GM23338 (cell line): ENCODE data around the gene TRMT44.

Experiments used
- CREB1 ChIP-seq: fragments of 250-450 bp; sonication (Bioruptor Pico); IDR thresholded peaks from 2 replicates; pipeline ENCODE4 v1.5.0; 2020; ENCODE audit warnings: low read depth, mild to moderate bottlenecking, moderate library complexity
- EZH2 ChIP-seq: fragments of 200-600 bp; sonication (generic); IDR thresholded peaks from one replicate; pipeline ENCODE4 v1.8.0; 2017; ENCODE audit warnings: antibody characterized with exemption, mild to moderate bottlenecking, low read depth; ENCODE audit not compliant: unreplicated experiment
- EZH2phosphoT487 ChIP-seq: fragments of 200-600 bp; sonication (generic); IDR thresholded peaks from one replicate; pipeline ENCODE4 v1.8.1; 2018; ENCODE audit warnings: antibody characterized with exemption; ENCODE audit not compliant: unreplicated experiment
- JUNB ChIP-seq: IDR thresholded peaks from one replicate; pipeline ENCODE4 v1.6.1; 2016; ENCODE audit warnings: antibody characterized with exemption; ENCODE audit not compliant: unreplicated experiment
- NANOG ChIP-seq: IDR thresholded peaks from 2 replicates; pipeline ENCODE4 v1.6.1; 2016; ENCODE audit warnings: antibody characterized with exemption, borderline replicate concordance
- POLR2AphosphoS5 ChIP-seq: IDR thresholded peaks from 2 replicates; pipeline ENCODE4 v1.6.1; 2016; ENCODE audit warnings: antibody characterized with exemption, low read depth
- REST ChIP-seq: IDR thresholded peaks from one replicate; pipeline ENCODE4 v1.6.1; 2018; ENCODE audit warnings: antibody characterized with exemption; ENCODE audit not compliant: unreplicated experiment
- ZNF114 ChIP-seq: fragments of 250-450 bp; sonication (Bioruptor Pico); IDR thresholded peaks from 2 replicates; pipeline ENCODE4 v1.5.0; 2020; ENCODE audit warnings: mild to moderate bottlenecking, moderate library complexity
- TF ChIP-seq, protein P1 (sequence below), 2 experiments: fragments of 200-600 bp in 1 of 2; sonication (generic) in 1 of 2; conservative IDR thresholded peaks; 2 replicates each; pipeline versions ENCODE4 v1.5.1 to v1.6.1; 2016 to 2017; ENCODE audit warnings: antibody characterized with exemption in 2 of 2, low read depth in 2 of 2, mild to moderate bottlenecking in 2 of 2, moderate library complexity in 1 of 2

GRCh38 chr4:8433136-8433535 lies 7.4 kb upstream of the TRMT44 start:
- TF ChIP-seq, protein P1, sequence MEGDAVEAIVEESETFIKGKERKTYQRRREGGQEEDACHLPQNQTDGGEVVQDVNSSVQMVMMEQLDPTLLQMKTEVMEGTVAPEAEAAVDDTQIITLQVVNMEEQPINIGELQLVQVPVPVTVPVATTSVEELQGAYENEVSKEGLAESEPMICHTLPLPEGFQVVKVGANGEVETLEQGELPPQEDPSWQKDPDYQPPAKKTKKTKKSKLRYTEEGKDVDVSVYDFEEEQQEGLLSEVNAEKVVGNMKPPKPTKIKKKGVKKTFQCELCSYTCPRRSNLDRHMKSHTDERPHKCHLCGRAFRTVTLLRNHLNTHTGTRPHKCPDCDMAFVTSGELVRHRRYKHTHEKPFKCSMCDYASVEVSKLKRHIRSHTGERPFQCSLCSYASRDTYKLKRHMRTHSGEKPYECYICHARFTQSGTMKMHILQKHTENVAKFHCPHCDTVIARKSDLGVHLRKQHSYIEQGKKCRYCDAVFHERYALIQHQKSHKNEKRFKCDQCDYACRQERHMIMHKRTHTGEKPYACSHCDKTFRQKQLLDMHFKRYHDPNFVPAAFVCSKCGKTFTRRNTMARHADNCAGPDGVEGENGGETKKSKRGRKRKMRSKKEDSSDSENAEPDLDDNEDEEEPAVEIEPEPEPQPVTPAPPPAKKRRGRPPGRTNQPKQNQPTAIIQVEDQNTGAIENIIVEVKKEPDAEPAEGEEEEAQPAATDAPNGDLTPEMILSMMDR (conservative IDR thresholded peaks at IDR 0.05; ENCODE audit: low read depth in 2 of 2), result no peak
- TF ChIP-seq POLR2AphosphoS5 (no peak), REST (no peak), EZH2 (no peak), ZNF114 (no peak), EZH2phosphoT487 (no peak), NANOG (no peak), CREB1 (CRISPR knock-in tag) (no peak), JUNB (no peak)
